ENCODE measurements around the gene ASB2.

GRCh38 chr14:93915800-93916199 is 60.6 kb downstream of the ASB2 start:
- TF ChIP-seq POLR2AphosphoS5 (IDR thresholded peaks at IDR 0.05; ENCODE audit: low read depth, low read length) (no peak), TEAD4 (IDR thresholded peaks at IDR 0.05; ENCODE audit: borderline replicate concordance, insufficient read depth) (no peak), IRF3 (IDR thresholded peaks at IDR 0.05; ENCODE audit: low read depth, low read length) (no peak), CTCF (IDR thresholded peaks at IDR 0.05) (no peak), REST (IDR thresholded peaks at IDR 0.05; ENCODE audit: low read depth, low read length) (no peak), USF1 (IDR thresholded peaks at IDR 0.05; ENCODE audit: borderline replicate concordance, low read depth) (no peak), EP300 (IDR thresholded peaks at IDR 0.05; ENCODE audit: borderline replicate concordance in 1 of 2, low read depth in 1 of 2, low read length in 1 of 2) (no peak), RFX5 (IDR thresholded peaks at IDR 0.05; ENCODE audit: low read length) (no peak), TAF1 (IDR thresholded peaks at IDR 0.05; ENCODE audit: borderline replicate concordance, low read depth, low read length) (no peak), EZH2phosphoT487 (IDR thresholded peaks at IDR 0.05; ENCODE audit: borderline replicate concordance, low read depth) (no peak), RAD21 (IDR thresholded peaks at IDR 0.05; ENCODE audit: low read length) (no peak), MXI1 (IDR thresholded peaks at IDR 0.05; ENCODE audit: low read depth, low read length) (no peak)

Data from SK-N-SH (cell line).